A549 (cell line): ENCODE results near the gene DPYD. TPM values are rescaled to one million over a fixed set of nuclear protein-coding genes. Genes with fewer than 3 reads are reported as not detected.

Experiments
- ATAC-seq, 2 experiments: fragments of 200-7000 bp in 1 of 2; fragments of >200 bp in 1 of 2; cut with Nextera tagmentation in 1 of 2; cut with Tn5 transposase in 1 of 2; 3 replicates each; pipeline versions ENCODE4 v1.8.0 to v1.9.1; 2018 to 2020; ENCODE audit warnings: mild to moderate bottlenecking in 1 of 2, moderate library complexity in 1 of 2
- CTCF ChIA-PET: fragments of 300-600 bp; sonication (Branson Sonifier 250); formaldehyde crosslinking; extraction: SDS; loops from one replicate; lab custom pipeline; 2021; ENCODE audit warnings: antibody characterized with exemption, inconsistent platforms; lab: Yijun Ruan, JAX
- POLR2A ChIA-PET: fragments of 350-600 bp; formaldehyde crosslinking; extraction: SDS; loops from one replicate; lab custom pipeline; 2021; ENCODE audit warnings: antibody characterized with exemption, inconsistent platforms; lab: Yijun Ruan, JAX
- DNase-seq, 2 experiments: peaks; one replicate each; pipeline versions ENCODE4 v3.0.0 to v3.0.0-alpha.2; 2011 to 2016; ENCODE audit warnings: low read depth in 1 of 2, low spot score in 1 of 2
- FAIRE-seq: peaks from 2 replicates; lab custom pipeline; 2011; peaks lifted over from hg19 to GRCh38; lab: Jason Lieb, UNC
- H3K27ac ChIP-seq, 2 experiments: fragments of >200 bp; sonication (Bioruptor Twin); formaldehyde crosslinking; 3 replicates each; pipeline ENCODE4 v1.5.1; 2016 to 2017
- H3K4me1 ChIP-seq: fragments of >200 bp; sonication (Bioruptor Twin); formaldehyde crosslinking; 3 replicates; pipeline ENCODE4 v1.6.1; 2016
- H3K4me2 ChIP-seq: fragments of >200 bp; sonication (Bioruptor Twin); formaldehyde crosslinking; 3 replicates; pipeline ENCODE4 v1.6.1; 2016
- H3K4me3 ChIP-seq: fragments of >200 bp; sonication (Bioruptor Twin); formaldehyde crosslinking; 3 replicates; pipeline ENCODE4 v1.5.1; 2016
- H3K9me3 ChIP-seq: fragments of >200 bp; sonication (Bioruptor Twin); formaldehyde crosslinking; 3 replicates; pipeline ENCODE4 v1.6.1; 2016
- CBX2 ChIP-seq: fragments of 200-600 bp; sonication (generic); IDR thresholded peaks from 2 replicates; pipeline ENCODE4 v1.6.1; 2016; ENCODE audit warnings: low read depth, mild to moderate bottlenecking, borderline replicate concordance
- CBX8 ChIP-seq: fragments of 200-600 bp; sonication (generic); IDR thresholded peaks from 2 replicates; pipeline ENCODE4 v1.6.1; 2016
- CEBPB ChIP-seq, 2 experiments: fragments of >200 bp in 1 of 2; sonication (Bioruptor Twin) in 1 of 2; formaldehyde crosslinking in 1 of 2; IDR thresholded peaks; 2 replicates each; pipeline ENCODE4 v1.6.1; 2012 to 2016
- CHD4 ChIP-seq: fragments of 200-600 bp; sonication (generic); IDR thresholded peaks from 2 replicates; pipeline ENCODE4 v1.6.1; 2016; ENCODE audit warnings: antibody characterized with exemption, mild to moderate bottlenecking, borderline replicate concordance
- EHMT2 ChIP-seq: fragments of 200-600 bp; sonication (generic); IDR thresholded peaks from 2 replicates; pipeline ENCODE4 v1.6.1; 2016; ENCODE audit warnings: antibody characterized with exemption, low read depth, mild to moderate bottlenecking, moderate library complexity
- EP300 ChIP-seq, 2 experiments: fragments of >200 bp; sonication (Bioruptor Twin); formaldehyde crosslinking; IDR thresholded peaks; 2 replicates in 1 of 2; 3 replicates in 1 of 2; pipeline ENCODE4 v1.6.1; 2016 to 2017
- FOSL2 ChIP-seq, 2 experiments: fragments of 450-650 bp in 1 of 2; fragments of >200 bp in 1 of 2; sonication (Bioruptor Twin) in 1 of 2; formaldehyde crosslinking; IDR thresholded peaks; 2 replicates each; pipeline versions ENCODE4 v1.5.0 to v1.6.1; 2016 to 2020; ENCODE audit warnings: mild to moderate bottlenecking in 1 of 2, moderate library complexity in 1 of 2
- GATA3 ChIP-seq: IDR thresholded peaks from 2 replicates; pipeline ENCODE4 v1.6.1; 2012; ENCODE audit warnings: borderline replicate concordance
- HOXA7 ChIP-seq: fragments of 250-450 bp; sonication (Bioruptor Pico); IDR thresholded peaks from 2 replicates; pipeline ENCODE4 v1.5.0; 2020; ENCODE audit warnings: mild to moderate bottlenecking, moderate library complexity
- JUNB ChIP-seq: fragments of >200 bp; sonication (Bioruptor Twin); formaldehyde crosslinking; IDR thresholded peaks from 2 replicates; pipeline ENCODE4 v1.6.1; 2016
- KDM1A ChIP-seq: fragments of 200-600 bp; sonication (generic); IDR thresholded peaks from 2 replicates; pipeline ENCODE4 v1.6.1; 2016; ENCODE audit warnings: low read depth, mild to moderate bottlenecking
- KDM5A ChIP-seq: fragments of 200-600 bp; sonication (generic); IDR thresholded peaks from 2 replicates; pipeline ENCODE4 v1.6.1; 2016; ENCODE audit warnings: antibody characterized with exemption, mild to moderate bottlenecking
- MYC ChIP-seq: IDR thresholded peaks from 2 replicates; pipeline ENCODE4 v1.6.1; 2012; ENCODE audit warnings: mild to moderate bottlenecking, inconsistent platforms, low read length, improper control_type of control experiment, borderline replicate concordance
- PHF8 ChIP-seq: fragments of 200-600 bp; sonication (generic); IDR thresholded peaks from 2 replicates; pipeline ENCODE4 v1.6.1; 2016; ENCODE audit warnings: low read depth, mild to moderate bottlenecking, antibody characterized with exemption, moderate library complexity, borderline replicate concordance
- POLR2AphosphoS2 ChIP-seq: conservative IDR thresholded peaks from 2 replicates; pipeline ENCODE4 v1.6.1; 2012; ENCODE audit warnings: low read length, improper control_type of control experiment, inconsistent platforms
- RAD21 ChIP-seq, 2 experiments: fragments of >200 bp in 1 of 2; sonication (Bioruptor Twin) in 1 of 2; formaldehyde crosslinking in 1 of 2; IDR thresholded peaks in 1 of 2; conservative IDR thresholded peaks in 1 of 2; 2 replicates in 1 of 2; 3 replicates in 1 of 2; pipeline ENCODE4 v1.6.1; 2012 to 2018; ENCODE audit warnings: inconsistent platforms in 1 of 2
- RARB ChIP-seq: fragments of 250-450 bp; sonication (Bioruptor Pico); IDR thresholded peaks from 2 replicates; pipeline ENCODE4 v1.8.0; 2021; ENCODE audit warnings: mild to moderate bottlenecking, moderate library complexity
- RNF2 ChIP-seq: fragments of 200-600 bp; sonication (generic); IDR thresholded peaks from 2 replicates; pipeline ENCODE4 v1.6.1; 2016; ENCODE audit warnings: low read depth, mild to moderate bottlenecking, antibody characterized with exemption, moderate library complexity, borderline replicate concordance
- SMC3 ChIP-seq: fragments of >200 bp; sonication (Bioruptor Twin); formaldehyde crosslinking; IDR thresholded peaks from 3 replicates; pipeline ENCODE4 v1.6.1; 2018; ENCODE audit warnings: inconsistent platforms
- SREBF2 ChIP-seq: fragments of 450-650 bp; IDR thresholded peaks from 2 replicates; pipeline ENCODE4 v1.6.1; 2014; ENCODE audit warnings: mild to moderate bottlenecking, moderate library complexity
- TP53 ChIP-seq: fragments of 250-450 bp; sonication (Bioruptor Pico); IDR thresholded peaks from 2 replicates; pipeline ENCODE4 v1.5.0; 2021; ENCODE audit warnings: mild to moderate bottlenecking, moderate library complexity
- ZNF302 ChIP-seq: fragments of 250-450 bp; sonication (Bioruptor Pico); IDR thresholded peaks from 2 replicates; pipeline ENCODE4 v1.9.0; 2021; ENCODE audit warnings: inconsistent platforms, mild to moderate bottlenecking, moderate library complexity
- WGBS: methylation state at CpG from one replicate; pipeline ENCODE4 v1.1.6; 2017; ENCODE audit errors: missing lambda C conversion rate; 5-methylcytosine and 5-hydroxymethylcytosine counted together
- polyA plus RNA-seq, 4 experiments: library from polyadenylated mRNA; depleted of rRNA in 3 of 4; stranded (reverse); fragments of >200 nt; fragmentation: RNase III in 1 of 4; extraction: RNeasy Plus Mini Kit Qiagen cat#74134 plus additional on column Dnase treatment in 1 of 4; gene quantifications; 2 replicates in 3 of 4; 3 replicates in 1 of 4; pipeline ENCODE4 v1.2.3, GENCODE V29; 2011 to 2017
- TF ChIP-seq, protein P1 (sequence below): fragments of 450-650 bp; IDR thresholded peaks from 2 replicates; pipeline ENCODE4 v1.6.1; 2014; ENCODE audit warnings: antibody characterized with exemption
- TF ChIP-seq, protein P2 (sequence below): IDR thresholded peaks from 2 replicates; pipeline ENCODE4 v1.6.1; 2012; ENCODE audit warnings: low read depth, borderline replicate concordance
- TF ChIP-seq, protein P3 (sequence below): IDR thresholded peaks from 2 replicates; pipeline ENCODE4 v1.6.1; 2012
- TF ChIP-seq, protein P4 (sequence below): fragments of 200-600 bp; sonication (generic); IDR thresholded peaks from 2 replicates; pipeline ENCODE4 v1.6.1; 2016; ENCODE audit warnings: antibody characterized with exemption, mild to moderate bottlenecking, moderate library complexity
- TF ChIP-seq, protein P5 (sequence below): fragments of >200 bp; sonication (Bioruptor Twin); formaldehyde crosslinking; IDR thresholded peaks from 2 replicates; pipeline ENCODE4 v1.6.1; 2016
- TF ChIP-seq, protein P6 (sequence below): fragments of >200 bp; sonication (Bioruptor Twin); formaldehyde crosslinking; IDR thresholded peaks from 3 replicates; pipeline ENCODE4 v1.5.1; 2016

Gene DPYD
- polyA plus RNA-seq, 2 of the 4 experiments (the other 2 are of a cell fraction): 5.9 to 7.5 TPM

DNA sequence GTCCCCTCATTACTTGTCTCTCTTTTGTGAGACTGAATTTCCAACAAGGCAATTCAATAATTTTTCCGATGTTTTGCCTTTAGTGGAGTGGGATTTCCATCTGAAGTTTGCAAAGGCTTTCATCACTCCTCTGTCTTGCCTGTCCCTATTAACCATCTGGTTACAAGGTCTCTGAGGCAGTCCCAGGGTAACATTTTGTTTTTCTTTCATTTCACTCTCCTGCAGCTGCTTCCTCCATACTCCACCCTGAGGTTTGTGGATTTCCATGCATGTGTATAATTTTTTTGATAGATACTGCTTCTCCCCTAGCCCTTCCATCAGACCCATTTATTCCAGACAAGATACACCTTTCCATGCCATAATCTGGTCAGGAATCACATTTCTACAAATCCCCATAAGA is 832.4 kb downstream of the DPYD start:
- POLR2A ChIA-PET: no interaction called here
- DNase-seq: no peak
- TF ChIP-seq, protein P1, sequence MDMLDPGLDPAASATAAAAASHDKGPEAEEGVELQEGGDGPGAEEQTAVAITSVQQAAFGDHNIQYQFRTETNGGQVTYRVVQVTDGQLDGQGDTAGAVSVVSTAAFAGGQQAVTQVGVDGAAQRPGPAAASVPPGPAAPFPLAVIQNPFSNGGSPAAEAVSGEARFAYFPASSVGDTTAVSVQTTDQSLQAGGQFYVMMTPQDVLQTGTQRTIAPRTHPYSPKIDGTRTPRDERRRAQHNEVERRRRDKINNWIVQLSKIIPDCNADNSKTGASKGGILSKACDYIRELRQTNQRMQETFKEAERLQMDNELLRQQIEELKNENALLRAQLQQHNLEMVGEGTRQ: no peak
- TF ChIP-seq SMC3 (no peak), FOSL2 (IDR thresholded peaks at IDR 0.05) (no peak), FOSL2 (CRISPR knock-in tag; IDR thresholded peaks at IDR 0.05) (no peak), CEBPB (IDR thresholded peaks at IDR 0.05) (no peak), PHF8 (no peak), GATA3 (no peak), RARB (CRISPR knock-in tag) (no peak), TP53 (CRISPR knock-in tag) (no peak), HOXA7 (CRISPR knock-in tag) (no peak), SREBF2 (no peak)
- TF ChIP-seq, protein P2, sequence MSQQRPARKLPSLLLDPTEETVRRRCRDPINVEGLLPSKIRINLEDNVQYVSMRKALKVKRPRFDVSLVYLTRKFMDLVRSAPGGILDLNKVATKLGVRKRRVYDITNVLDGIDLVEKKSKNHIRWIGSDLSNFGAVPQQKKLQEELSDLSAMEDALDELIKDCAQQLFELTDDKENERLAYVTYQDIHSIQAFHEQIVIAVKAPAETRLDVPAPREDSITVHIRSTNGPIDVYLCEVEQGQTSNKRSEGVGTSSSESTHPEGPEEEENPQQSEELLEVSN: no peak
- TF ChIP-seq, protein P3, sequence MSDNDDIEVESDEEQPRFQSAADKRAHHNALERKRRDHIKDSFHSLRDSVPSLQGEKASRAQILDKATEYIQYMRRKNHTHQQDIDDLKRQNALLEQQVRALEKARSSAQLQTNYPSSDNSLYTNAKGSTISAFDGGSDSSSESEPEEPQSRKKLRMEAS: no peak
- TF ChIP-seq, protein P4, sequence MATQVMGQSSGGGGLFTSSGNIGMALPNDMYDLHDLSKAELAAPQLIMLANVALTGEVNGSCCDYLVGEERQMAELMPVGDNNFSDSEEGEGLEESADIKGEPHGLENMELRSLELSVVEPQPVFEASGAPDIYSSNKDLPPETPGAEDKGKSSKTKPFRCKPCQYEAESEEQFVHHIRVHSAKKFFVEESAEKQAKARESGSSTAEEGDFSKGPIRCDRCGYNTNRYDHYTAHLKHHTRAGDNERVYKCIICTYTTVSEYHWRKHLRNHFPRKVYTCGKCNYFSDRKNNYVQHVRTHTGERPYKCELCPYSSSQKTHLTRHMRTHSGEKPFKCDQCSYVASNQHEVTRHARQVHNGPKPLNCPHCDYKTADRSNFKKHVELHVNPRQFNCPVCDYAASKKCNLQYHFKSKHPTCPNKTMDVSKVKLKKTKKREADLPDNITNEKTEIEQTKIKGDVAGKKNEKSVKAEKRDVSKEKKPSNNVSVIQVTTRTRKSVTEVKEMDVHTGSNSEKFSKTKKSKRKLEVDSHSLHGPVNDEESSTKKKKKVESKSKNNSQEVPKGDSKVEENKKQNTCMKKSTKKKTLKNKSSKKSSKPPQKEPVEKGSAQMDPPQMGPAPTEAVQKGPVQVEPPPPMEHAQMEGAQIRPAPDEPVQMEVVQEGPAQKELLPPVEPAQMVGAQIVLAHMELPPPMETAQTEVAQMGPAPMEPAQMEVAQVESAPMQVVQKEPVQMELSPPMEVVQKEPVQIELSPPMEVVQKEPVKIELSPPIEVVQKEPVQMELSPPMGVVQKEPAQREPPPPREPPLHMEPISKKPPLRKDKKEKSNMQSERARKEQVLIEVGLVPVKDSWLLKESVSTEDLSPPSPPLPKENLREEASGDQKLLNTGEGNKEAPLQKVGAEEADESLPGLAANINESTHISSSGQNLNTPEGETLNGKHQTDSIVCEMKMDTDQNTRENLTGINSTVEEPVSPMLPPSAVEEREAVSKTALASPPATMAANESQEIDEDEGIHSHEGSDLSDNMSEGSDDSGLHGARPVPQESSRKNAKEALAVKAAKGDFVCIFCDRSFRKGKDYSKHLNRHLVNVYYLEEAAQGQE: no peak
- no peak for FAIRE-seq
- ATAC-seq: no peak
- Histone ChIP-seq H3K27ac (no peak overlapping the region), H3K4me3 (no peak overlapping the region), H3K4me2 (no peak overlapping the region), H3K9me3 (no peaks in the 10 kb centered on the region), H3K4me1 (peaks cover 4% of the 10 kb centered on the region)
- CTCF ChIA-PET: no interaction called here
- WGBS: 100% methylated on average over 1 of the region's 1 CpG

DNA sequence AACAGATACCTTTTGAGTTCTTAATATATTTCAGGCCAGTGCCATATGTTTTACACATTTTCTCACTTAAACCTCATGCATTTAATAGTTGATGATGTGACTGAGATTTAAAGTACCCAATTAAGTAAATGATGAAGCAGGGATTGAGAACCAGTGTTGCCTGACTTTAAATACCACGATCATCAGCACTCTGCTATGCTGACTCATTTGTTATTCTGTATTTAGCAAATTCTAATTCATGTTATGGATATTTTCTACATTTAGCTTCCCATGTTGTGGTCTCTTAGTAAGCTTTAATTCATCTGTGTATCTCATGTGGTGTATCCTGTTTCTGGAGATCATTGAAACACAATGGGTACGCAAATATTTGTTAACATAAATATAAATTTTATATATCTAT is 836.3 kb downstream of the DPYD start:
- no peak for ATAC-seq
- no peak for FAIRE-seq
- 26% methylated on average over 2 of the region's 2 CpGs for WGBS

More for the DNA sequence above, 836.3 kb downstream of the DPYD start:
- Histone ChIP-seq H3K4me2 (no peak overlapping the region), H3K9me3 (no peaks in the 10 kb centered on the region), H3K4me1 (no peaks in the 10 kb centered on the region), H3K27ac (no peak overlapping the region), H3K4me3 (no peak overlapping the region)
- TF ChIP-seq MYC (no peak), RAD21 (conservative IDR thresholded peaks at IDR 0.05 in 1 of 2, IDR thresholded peaks at IDR 0.05 in 1 of 2) (no peak), CHD4 (no peak), CBX8 (no peak), CBX2 (no peak), SMC3 (no peak), ZNF302 (CRISPR knock-in tag) (no peak), KDM1A (no peak), EHMT2 (no peak), JUNB (no peak), EP300 (IDR thresholded peaks at IDR 0.05) (no peak), POLR2AphosphoS2 (no peak), RNF2 (no peak), KDM5A (no peak)
- TF ChIP-seq, protein P5, sequence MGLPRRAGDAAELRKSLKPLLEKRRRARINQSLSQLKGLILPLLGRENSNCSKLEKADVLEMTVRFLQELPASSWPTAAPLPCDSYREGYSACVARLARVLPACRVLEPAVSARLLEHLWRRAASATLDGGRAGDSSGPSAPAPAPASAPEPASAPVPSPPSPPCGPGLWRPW: no peak
- TF ChIP-seq, protein P6, sequence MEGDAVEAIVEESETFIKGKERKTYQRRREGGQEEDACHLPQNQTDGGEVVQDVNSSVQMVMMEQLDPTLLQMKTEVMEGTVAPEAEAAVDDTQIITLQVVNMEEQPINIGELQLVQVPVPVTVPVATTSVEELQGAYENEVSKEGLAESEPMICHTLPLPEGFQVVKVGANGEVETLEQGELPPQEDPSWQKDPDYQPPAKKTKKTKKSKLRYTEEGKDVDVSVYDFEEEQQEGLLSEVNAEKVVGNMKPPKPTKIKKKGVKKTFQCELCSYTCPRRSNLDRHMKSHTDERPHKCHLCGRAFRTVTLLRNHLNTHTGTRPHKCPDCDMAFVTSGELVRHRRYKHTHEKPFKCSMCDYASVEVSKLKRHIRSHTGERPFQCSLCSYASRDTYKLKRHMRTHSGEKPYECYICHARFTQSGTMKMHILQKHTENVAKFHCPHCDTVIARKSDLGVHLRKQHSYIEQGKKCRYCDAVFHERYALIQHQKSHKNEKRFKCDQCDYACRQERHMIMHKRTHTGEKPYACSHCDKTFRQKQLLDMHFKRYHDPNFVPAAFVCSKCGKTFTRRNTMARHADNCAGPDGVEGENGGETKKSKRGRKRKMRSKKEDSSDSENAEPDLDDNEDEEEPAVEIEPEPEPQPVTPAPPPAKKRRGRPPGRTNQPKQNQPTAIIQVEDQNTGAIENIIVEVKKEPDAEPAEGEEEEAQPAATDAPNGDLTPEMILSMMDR: no peak
- DNase-seq: no peak
- ChIA-PET POLR2A (no interaction called here), CTCF (no interaction called here)
